PFSK-1 (cell line): ENCODE results near the gene GRIN2A.

Experiments used
- FOXP2 ChIP-seq: optimal IDR thresholded peaks from 2 replicates; pipeline ENCODE3; 2011; ENCODE audit warnings: borderline replicate concordance, control low read depth, inconsistent platforms; ENCODE audit not compliant: insufficient read depth; ENCODE audit errors: extremely low read length, extremely low read depth
- POLR2AphosphoS5 ChIP-seq: IDR thresholded peaks from 2 replicates; pipeline ENCODE4 v1.6.1; 2012; ENCODE audit warnings: low read depth, mild to moderate bottlenecking, control low read depth, low read length, moderate library complexity
- SIN3A ChIP-seq: IDR thresholded peaks from 2 replicates; pipeline ENCODE4 v1.6.1; 2012; ENCODE audit warnings: mild to moderate bottlenecking, low read length, moderate library complexity, borderline replicate concordance; ENCODE audit not compliant: insufficient read depth
- TAF1 ChIP-seq: IDR thresholded peaks from 2 replicates; pipeline ENCODE4 v1.6.1; 2012; ENCODE audit warnings: low read length, control low read depth, borderline replicate concordance; ENCODE audit not compliant: insufficient read depth
- TF ChIP-seq, protein P1 (sequence below), 2 experiments: IDR thresholded peaks; 2 replicates each; pipeline versions ENCODE4 v1.6.1 to v1.8.0; 2011 to 2012; ENCODE audit warnings: low read depth in 2 of 2, low read length in 2 of 2, control low read depth in 1 of 2, inconsistent platforms in 1 of 2, mild to moderate bottlenecking in 1 of 2, moderate library complexity in 1 of 2; ENCODE audit not compliant: insufficient read depth in 1 of 2

DNA sequence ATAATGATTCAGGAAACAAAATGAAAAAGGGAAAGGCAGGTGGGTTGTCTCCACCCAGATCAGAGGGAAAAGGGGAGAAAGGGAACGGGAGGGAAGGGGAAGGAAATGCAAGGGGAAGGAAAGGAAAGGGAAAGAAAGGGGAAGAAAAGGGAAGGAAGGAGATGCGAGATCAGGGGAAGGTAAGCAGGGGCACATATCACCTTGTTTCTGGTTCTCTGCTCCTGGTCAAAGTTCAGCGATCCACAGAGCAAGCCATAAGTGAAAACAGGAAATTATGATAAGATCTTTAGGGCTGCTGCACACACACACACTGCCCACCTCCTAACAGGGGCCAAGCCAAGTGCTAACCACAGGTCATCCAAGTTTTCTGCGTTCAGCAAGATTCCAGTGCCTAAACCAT, 37.5 kb upstream of the GRIN2A start:
- TF ChIP-seq POLR2AphosphoS5, result no peak
- TF ChIP-seq TAF1, result no peak
- TF ChIP-seq, protein P1, sequence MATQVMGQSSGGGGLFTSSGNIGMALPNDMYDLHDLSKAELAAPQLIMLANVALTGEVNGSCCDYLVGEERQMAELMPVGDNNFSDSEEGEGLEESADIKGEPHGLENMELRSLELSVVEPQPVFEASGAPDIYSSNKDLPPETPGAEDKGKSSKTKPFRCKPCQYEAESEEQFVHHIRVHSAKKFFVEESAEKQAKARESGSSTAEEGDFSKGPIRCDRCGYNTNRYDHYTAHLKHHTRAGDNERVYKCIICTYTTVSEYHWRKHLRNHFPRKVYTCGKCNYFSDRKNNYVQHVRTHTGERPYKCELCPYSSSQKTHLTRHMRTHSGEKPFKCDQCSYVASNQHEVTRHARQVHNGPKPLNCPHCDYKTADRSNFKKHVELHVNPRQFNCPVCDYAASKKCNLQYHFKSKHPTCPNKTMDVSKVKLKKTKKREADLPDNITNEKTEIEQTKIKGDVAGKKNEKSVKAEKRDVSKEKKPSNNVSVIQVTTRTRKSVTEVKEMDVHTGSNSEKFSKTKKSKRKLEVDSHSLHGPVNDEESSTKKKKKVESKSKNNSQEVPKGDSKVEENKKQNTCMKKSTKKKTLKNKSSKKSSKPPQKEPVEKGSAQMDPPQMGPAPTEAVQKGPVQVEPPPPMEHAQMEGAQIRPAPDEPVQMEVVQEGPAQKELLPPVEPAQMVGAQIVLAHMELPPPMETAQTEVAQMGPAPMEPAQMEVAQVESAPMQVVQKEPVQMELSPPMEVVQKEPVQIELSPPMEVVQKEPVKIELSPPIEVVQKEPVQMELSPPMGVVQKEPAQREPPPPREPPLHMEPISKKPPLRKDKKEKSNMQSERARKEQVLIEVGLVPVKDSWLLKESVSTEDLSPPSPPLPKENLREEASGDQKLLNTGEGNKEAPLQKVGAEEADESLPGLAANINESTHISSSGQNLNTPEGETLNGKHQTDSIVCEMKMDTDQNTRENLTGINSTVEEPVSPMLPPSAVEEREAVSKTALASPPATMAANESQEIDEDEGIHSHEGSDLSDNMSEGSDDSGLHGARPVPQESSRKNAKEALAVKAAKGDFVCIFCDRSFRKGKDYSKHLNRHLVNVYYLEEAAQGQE (IDR thresholded peaks at IDR 0.05; ENCODE audit: insufficient read depth in 1 of 2, low read depth in 2 of 2, low read length in 2 of 2), result no peak
- TF ChIP-seq SIN3A, result no peak
- no peak for TF ChIP-seq FOXP2
